Measurements from ENCODE around the gene ESYT1.

The ESYT1 gene

GRCh38 chr12:56127888-56128669, at the start of gene ESYT1:
Gene ESYT1, plus strand, starts transcription at chr12:56128267. Its CDS starts 53 bp downstream, at chr12:56128320.
- DNase-seq (ENCODE audit: low read depth in 1 of 2, low spot score in 1 of 2): peak; percentile 88 to 93

- no peak for DNase-seq (ENCODE audit: low read depth in 1 of 2, low spot score in 1 of 2)
Observed at GRCh38 chr12:56078427-56078826, 49.6 kb upstream of the ESYT1 start.

- peak; percentile 22 to 32 for DNase-seq (ENCODE audit: low read depth in 1 of 2, low spot score in 1 of 2)
Observed at GRCh38 chr12:56078931-56079722, 48.9 kb upstream of the ESYT1 start.

- peak; percentile 33 to 55 for DNase-seq (ENCODE audit: low read depth in 1 of 2, low spot score in 1 of 2)
Observed at GRCh38 chr12:56079723-56080555, 48.1 kb upstream of the ESYT1 start, which contains the start of gene ERBB3. Gene ERBB3, plus strand, starts transcription at chr12:56080165. Its CDS starts 136 bp downstream, at chr12:56080301.

- no peak for DNase-seq (ENCODE audit: low read depth in 1 of 2, low spot score in 1 of 2)
Observed at GRCh38 chr12:56080556-56081138, 47.4 kb upstream of the ESYT1 start.

- no peak for DNase-seq (ENCODE audit: low read depth in 1 of 2, low spot score in 1 of 2)
Observed at GRCh38 chr12:56081393-56082347, 46.4 kb upstream of the ESYT1 start.

GRCh38 chr12:56082382-56082781, 45.7 kb upstream of the ESYT1 start:
- no peak for DNase-seq (ENCODE audit: low read depth in 1 of 2, low spot score in 1 of 2)

- DNase-seq (ENCODE audit: low read depth in 1 of 2, low spot score in 1 of 2): no peak
Observed at GRCh38 chr12:56082967-56083366, 45.1 kb upstream of the ESYT1 start.

GRCh38 chr12:56084958-56085543, 43.0 kb upstream of the ESYT1 start:
- DNase-seq (ENCODE audit: low read depth in 1 of 2, low spot score in 1 of 2): no peak

GRCh38 chr12:56086096-56086495, 42.0 kb upstream of the ESYT1 start:
- DNase-seq (ENCODE audit: low read depth in 1 of 2, low spot score in 1 of 2): no peak

GRCh38 chr12:56086608-56087007, 41.5 kb upstream of the ESYT1 start:
- no peak for DNase-seq (ENCODE audit: low read depth in 1 of 2, low spot score in 1 of 2)

GRCh38 chr12:56087220-56087619, 40.8 kb upstream of the ESYT1 start:
- DNase-seq (ENCODE audit: low read depth in 1 of 2, low spot score in 1 of 2): no peak

- no peak for DNase-seq (ENCODE audit: low read depth in 1 of 2, low spot score in 1 of 2)
Observed at GRCh38 chr12:56097738-56098137, 30.3 kb upstream of the ESYT1 start.

GRCh38 chr12:56098592-56098991, 29.5 kb upstream of the ESYT1 start:
- DNase-seq (ENCODE audit: low read depth in 1 of 2, low spot score in 1 of 2): no peak

- DNase-seq (ENCODE audit: low read depth in 1 of 2, low spot score in 1 of 2): no peak
Observed at GRCh38 chr12:56099787-56100186, 28.3 kb upstream of the ESYT1 start.

- no peak for DNase-seq (ENCODE audit: low read depth in 1 of 2, low spot score in 1 of 2)
Observed at GRCh38 chr12:56101045-56101444, 27.0 kb upstream of the ESYT1 start.

GRCh38 chr12:56102683-56103065, 25.4 kb upstream of the ESYT1 start:
- no peak for DNase-seq (ENCODE audit: low read depth in 1 of 2, low spot score in 1 of 2)

GRCh38 chr12:56103066-56103711, 24.9 kb upstream of the ESYT1 start:
- no peak for DNase-seq (ENCODE audit: low read depth in 1 of 2, low spot score in 1 of 2)

- no peak for DNase-seq (ENCODE audit: low read depth in 1 of 2, low spot score in 1 of 2)
Observed at GRCh38 chr12:56103823-56104108, 24.3 kb upstream of the ESYT1 start.
